Activated naive CD8-positive, alpha-beta T cell treated with anti-CD3 and anti-CD28 coated beads for 36 hours (primary cell): Measurements from ENCODE around the gene BRD9. TPM values are rescaled to one million over a fixed set of nuclear protein-coding genes. Genes with fewer than 3 reads are reported as not detected.
"Not testable (repeated sequence)": the region's sequence is repeated elsewhere in the genome, so short reads cannot be mapped to it uniquely, and the experiment has no call there.

Experiments
- DNase-seq: peaks from one replicate; pipeline ENCODE4 v3.0.0; 2021
- H3K27ac Mint-ChIP-seq: one replicate; pipeline ENCODE4 v1.8.0; 2022; ENCODE audit warnings: mild to moderate bottlenecking, moderate library complexity, mixed read lengths
- H3K27me3 Mint-ChIP-seq: one replicate; pipeline ENCODE4 v1.8.0; 2022; ENCODE audit warnings: mild to moderate bottlenecking, mixed read lengths
- H3K36me3 Mint-ChIP-seq: one replicate; pipeline ENCODE4 v1.8.0; 2021; ENCODE audit warnings: mild to moderate bottlenecking, mixed read lengths
- H3K4me1 Mint-ChIP-seq: one replicate; pipeline ENCODE4 v1.8.0; 2021; ENCODE audit warnings: mixed read lengths
- H3K4me3 Mint-ChIP-seq: one replicate; pipeline ENCODE4 v1.8.0; 2022; ENCODE audit warnings: mild to moderate bottlenecking, moderate library complexity, mixed read lengths
- H3K9me3 Mint-ChIP-seq: one replicate; pipeline ENCODE4 v1.8.0; 2022; ENCODE audit warnings: mixed read lengths
- total RNA-seq, 2 experiments: library from RNA; stranded (reverse); gene quantifications; one replicate each; pipeline ENCODE4 v1.2.3, GENCODE V29; 2021

The BRD9 gene
- total RNA-seq, 2 experiments from 2014 or later: 50.1 to 51.6 TPM

GRCh38 chr5:863244-863805 is 29.3 kb downstream of the BRD9 start:
- H3K27ac Mint-ChIP-seq: peak overlapping the region; percentile 29
- H3K4me1 Mint-ChIP-seq: no peaks in the 10 kb centered on the region

GRCh38 chr5:862367-863243 is 30.0 kb downstream of the BRD9 start:
- Mint-ChIP-seq H3K27me3 (no peaks in the 10 kb centered on the region), H3K27ac (no peak overlapping the region), H3K4me3 (no peak overlapping the region), H3K4me1 (no peaks in the 10 kb centered on the region), H3K36me3 (peaks cover 9% of the 10 kb centered on the region), H3K9me3 (no peaks in the 10 kb centered on the region)
- DNase-seq: no peak

More at GRCh38 chr5:863244-863805, 29.3 kb downstream of the BRD9 start:
- peaks cover 13% of the 10 kb centered on the region for H3K36me3 Mint-ChIP-seq
- no peak for DNase-seq
- H3K9me3 Mint-ChIP-seq: no peaks in the 10 kb centered on the region
- H3K27me3 Mint-ChIP-seq: no peaks in the 10 kb centered on the region
- no peak overlapping the region for H3K4me3 Mint-ChIP-seq

GRCh38 chr5:861442-862366 is 30.9 kb downstream of the BRD9 start:
- no peaks in the 10 kb centered on the region for H3K27me3 Mint-ChIP-seq
- H3K36me3 Mint-ChIP-seq: peaks cover 7% of the 10 kb centered on the region
- no peak overlapping the region for H3K27ac Mint-ChIP-seq
- no peaks in the 10 kb centered on the region for H3K9me3 Mint-ChIP-seq
- no peaks in the 10 kb centered on the region for H3K4me1 Mint-ChIP-seq
- no peak for DNase-seq
- no peak overlapping the region for H3K4me3 Mint-ChIP-seq

GRCh38 chr5:860506-861150 is 32.0 kb downstream of the BRD9 start:
- H3K27ac Mint-ChIP-seq: no peak overlapping the region
- no peak for DNase-seq
- no peak overlapping the region for H3K4me3 Mint-ChIP-seq
- H3K27me3 Mint-ChIP-seq: no peaks in the 10 kb centered on the region
- H3K36me3 Mint-ChIP-seq: peaks cover 1% of the 10 kb centered on the region
- no peaks in the 10 kb centered on the region for H3K9me3 Mint-ChIP-seq
- no peaks in the 10 kb centered on the region for H3K4me1 Mint-ChIP-seq

- DNase-seq: no peak
- H3K36me3 Mint-ChIP-seq: peaks cover 1% of the 10 kb centered on the region
- H3K4me3 Mint-ChIP-seq: no peak overlapping the region
- H3K27ac Mint-ChIP-seq: no peak overlapping the region
- no peaks in the 10 kb centered on the region for H3K9me3 Mint-ChIP-seq
- no peaks in the 10 kb centered on the region for H3K27me3 Mint-ChIP-seq
- H3K4me1 Mint-ChIP-seq: no peaks in the 10 kb centered on the region
Observed at GRCh38 chr5:859798-860296, 32.8 kb downstream of the BRD9 start.

- H3K27me3 Mint-ChIP-seq: no peaks in the 10 kb centered on the region
- H3K4me1 Mint-ChIP-seq: no peaks in the 10 kb centered on the region
- peaks cover 1% of the 10 kb centered on the region for H3K36me3 Mint-ChIP-seq
- no peak overlapping the region for H3K4me3 Mint-ChIP-seq
- DNase-seq: no peak
- no peak overlapping the region for H3K27ac Mint-ChIP-seq
- no peaks in the 10 kb centered on the region for H3K9me3 Mint-ChIP-seq
Observed at GRCh38 chr5:859391-859790, 33.2 kb downstream of the BRD9 start.

GRCh38 chr5:858726-859125 is 33.9 kb downstream of the BRD9 start:
- H3K4me3 Mint-ChIP-seq: no peak overlapping the region
- H3K27ac Mint-ChIP-seq: no peak overlapping the region
- DNase-seq: no peak
- H3K9me3 Mint-ChIP-seq: no peaks in the 10 kb centered on the region
- peaks cover under 1% of the 10 kb centered on the region for H3K36me3 Mint-ChIP-seq
- no peaks in the 10 kb centered on the region for H3K27me3 Mint-ChIP-seq
- no peaks in the 10 kb centered on the region for H3K4me1 Mint-ChIP-seq

- Mint-ChIP-seq H3K27ac (no peak overlapping the region), H3K4me3 (no peak overlapping the region), H3K4me1 (no peaks in the 10 kb centered on the region), H3K27me3 (peaks cover 7% of the 10 kb centered on the region), H3K36me3 (no peaks in the 10 kb centered on the region), H3K9me3 (no peaks in the 10 kb centered on the region)
- DNase-seq: no peak
Observed at GRCh38 chr5:856531-857425, 35.8 kb downstream of the BRD9 start.

GRCh38 chr5:855771-856530 is 36.6 kb downstream of the BRD9 start:
- peaks cover 12% of the 10 kb centered on the region for H3K27me3 Mint-ChIP-seq
- no peaks in the 10 kb centered on the region for H3K9me3 Mint-ChIP-seq
- H3K4me3 Mint-ChIP-seq: no peak overlapping the region
- no peak for DNase-seq
- no peaks in the 10 kb centered on the region for H3K4me1 Mint-ChIP-seq
- H3K36me3 Mint-ChIP-seq: no peaks in the 10 kb centered on the region
- H3K27ac Mint-ChIP-seq: no peak overlapping the region

GRCh38 chr5:854966-855743 is 37.4 kb downstream of the BRD9 start:
- Mint-ChIP-seq H3K27me3 (peaks cover 12% of the 10 kb centered on the region), H3K36me3 (no peaks in the 10 kb centered on the region), H3K4me3 (no peak overlapping the region), H3K4me1 (no peaks in the 10 kb centered on the region), H3K27ac (no peak overlapping the region), H3K9me3 (no peaks in the 10 kb centered on the region)
- no peak for DNase-seq

- peaks cover 12% of the 10 kb centered on the region for H3K27me3 Mint-ChIP-seq
- H3K9me3 Mint-ChIP-seq: no peaks in the 10 kb centered on the region
- H3K36me3 Mint-ChIP-seq: no peaks in the 10 kb centered on the region
- no peak overlapping the region for H3K4me3 Mint-ChIP-seq
- H3K27ac Mint-ChIP-seq: no peak overlapping the region
- DNase-seq: no peak
- H3K4me1 Mint-ChIP-seq: no peaks in the 10 kb centered on the region
Observed at GRCh38 chr5:854217-854616, 38.4 kb downstream of the BRD9 start.

GRCh38 chr5:853416-854090 is 39.0 kb downstream of the BRD9 start:
- peaks cover 17% of the 10 kb centered on the region for H3K27me3 Mint-ChIP-seq
- H3K36me3 Mint-ChIP-seq, H3K4me3 Mint-ChIP-seq, H3K27ac Mint-ChIP-seq, H3K9me3 Mint-ChIP-seq, H3K4me1 Mint-ChIP-seq, DNase-seq: not testable (repeated sequence)
